ENCODE measurements around the gene RSPH1. TPM values are rescaled to one million over a fixed set of nuclear protein-coding genes. Genes with fewer than 3 reads are reported as not detected.

RSPH1 gene
- total RNA-seq, 4 donors from 2014 or later: 0.99 to 1.9 (median 1.9) TPM; not detected in 1

DNA sequence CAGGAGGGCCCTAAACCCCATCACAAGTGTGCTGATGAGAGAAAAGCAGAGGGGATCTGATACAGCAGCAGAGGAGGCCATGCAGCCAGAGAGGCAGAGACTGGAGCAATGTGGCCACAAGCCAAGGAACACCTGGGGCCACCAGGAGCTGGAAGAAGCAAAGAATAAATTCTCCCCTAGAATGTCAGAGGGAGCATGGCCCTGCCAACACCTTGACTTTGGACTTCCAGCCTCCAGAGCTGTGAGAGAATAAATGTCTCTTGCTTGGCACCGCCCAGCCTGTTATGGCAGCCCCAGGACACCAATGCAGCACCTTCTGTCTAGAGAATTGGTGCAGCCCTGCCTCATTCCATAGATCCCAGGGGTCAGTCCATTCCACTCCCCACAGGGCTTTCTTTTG is 67.0 kb downstream of the RSPH1 start:
- no peak for ATAC-seq
- peaks cover 0 to 26% (median 0%) of the 10 kb centered on the region in 3 donors for H3K9me3 ChIP-seq
- no peak overlapping the region for H3K27ac ChIP-seq
- no peaks in the 10 kb centered on the region for H3K4me1 ChIP-seq
- H3K36me3 ChIP-seq: no peaks in the 10 kb centered on the region
- no peak overlapping the region for H3K4me3 ChIP-seq
- WGBS, 2 donors (ENCODE audit: low coverage in 1 of 2): 100% methylated on average over 1 of the region's 1 CpG
- TF ChIP-seq POLR2AphosphoS5 (IDR thresholded peaks at IDR 0.05) (no peak), POLR2A (IDR thresholded peaks at IDR 0.05) (no peak), EP300 (IDR thresholded peaks at IDR 0.05) (no peak)
- TF ChIP-seq, protein P1, sequence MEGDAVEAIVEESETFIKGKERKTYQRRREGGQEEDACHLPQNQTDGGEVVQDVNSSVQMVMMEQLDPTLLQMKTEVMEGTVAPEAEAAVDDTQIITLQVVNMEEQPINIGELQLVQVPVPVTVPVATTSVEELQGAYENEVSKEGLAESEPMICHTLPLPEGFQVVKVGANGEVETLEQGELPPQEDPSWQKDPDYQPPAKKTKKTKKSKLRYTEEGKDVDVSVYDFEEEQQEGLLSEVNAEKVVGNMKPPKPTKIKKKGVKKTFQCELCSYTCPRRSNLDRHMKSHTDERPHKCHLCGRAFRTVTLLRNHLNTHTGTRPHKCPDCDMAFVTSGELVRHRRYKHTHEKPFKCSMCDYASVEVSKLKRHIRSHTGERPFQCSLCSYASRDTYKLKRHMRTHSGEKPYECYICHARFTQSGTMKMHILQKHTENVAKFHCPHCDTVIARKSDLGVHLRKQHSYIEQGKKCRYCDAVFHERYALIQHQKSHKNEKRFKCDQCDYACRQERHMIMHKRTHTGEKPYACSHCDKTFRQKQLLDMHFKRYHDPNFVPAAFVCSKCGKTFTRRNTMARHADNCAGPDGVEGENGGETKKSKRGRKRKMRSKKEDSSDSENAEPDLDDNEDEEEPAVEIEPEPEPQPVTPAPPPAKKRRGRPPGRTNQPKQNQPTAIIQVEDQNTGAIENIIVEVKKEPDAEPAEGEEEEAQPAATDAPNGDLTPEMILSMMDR (IDR thresholded peaks at IDR 0.05): no peak
- H3K27me3 ChIP-seq: peaks cover 91% of the 10 kb centered on the region

DNA sequence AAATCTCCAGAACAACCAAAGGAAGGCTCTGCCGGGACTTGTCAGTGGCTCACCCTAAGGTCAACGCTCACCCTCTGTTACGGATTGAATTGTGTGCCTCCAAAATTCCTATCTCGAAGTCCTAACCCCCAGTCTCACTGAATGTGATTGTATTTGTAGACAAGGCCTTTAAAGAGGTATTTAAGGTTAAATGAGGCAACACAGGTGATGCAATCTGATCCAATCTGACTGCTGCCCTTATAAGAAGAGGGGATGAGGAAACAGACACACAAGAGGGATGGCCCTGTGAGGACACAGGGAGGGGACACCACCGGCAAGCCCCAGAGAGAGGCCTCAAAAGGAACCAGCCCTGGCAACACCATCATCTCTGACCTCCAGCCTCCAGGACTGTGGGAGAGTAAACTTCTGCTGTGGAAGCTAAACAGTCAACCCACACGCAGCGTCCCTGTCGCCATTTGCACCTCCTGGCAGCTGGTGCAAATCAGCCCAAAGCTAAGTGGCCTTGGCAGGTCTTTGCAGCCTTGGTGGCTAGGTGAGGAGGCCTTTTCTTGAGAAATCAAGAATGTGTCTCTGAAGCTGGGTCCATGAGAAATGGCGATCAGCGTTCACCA is 68.1 kb downstream of the RSPH1 start:
- Histone ChIP-seq H3K27me3 (peaks cover 91% of the 10 kb centered on the region), H3K4me3 (no peak overlapping the region), H3K4me1 (no peaks in the 10 kb centered on the region), H3K36me3 (no peaks in the 10 kb centered on the region), H3K27ac (no peak overlapping the region), H3K9me3 (peaks cover 0 to 15% (median 0%) of the 10 kb centered on the region in 3 donors)
- WGBS, 2 donors (ENCODE audit: low coverage in 1 of 2): 63 to 68% methylated on average over 9 of the region's 10 CpGs
- no peak for ATAC-seq
- no peak for TF ChIP-seq POLR2A (IDR thresholded peaks at IDR 0.05)
- TF ChIP-seq, protein P1 (IDR thresholded peaks at IDR 0.05): no peak
- TF ChIP-seq POLR2AphosphoS5 (IDR thresholded peaks at IDR 0.05): no peak
- TF ChIP-seq EP300 (IDR thresholded peaks at IDR 0.05): no peak

DNA sequence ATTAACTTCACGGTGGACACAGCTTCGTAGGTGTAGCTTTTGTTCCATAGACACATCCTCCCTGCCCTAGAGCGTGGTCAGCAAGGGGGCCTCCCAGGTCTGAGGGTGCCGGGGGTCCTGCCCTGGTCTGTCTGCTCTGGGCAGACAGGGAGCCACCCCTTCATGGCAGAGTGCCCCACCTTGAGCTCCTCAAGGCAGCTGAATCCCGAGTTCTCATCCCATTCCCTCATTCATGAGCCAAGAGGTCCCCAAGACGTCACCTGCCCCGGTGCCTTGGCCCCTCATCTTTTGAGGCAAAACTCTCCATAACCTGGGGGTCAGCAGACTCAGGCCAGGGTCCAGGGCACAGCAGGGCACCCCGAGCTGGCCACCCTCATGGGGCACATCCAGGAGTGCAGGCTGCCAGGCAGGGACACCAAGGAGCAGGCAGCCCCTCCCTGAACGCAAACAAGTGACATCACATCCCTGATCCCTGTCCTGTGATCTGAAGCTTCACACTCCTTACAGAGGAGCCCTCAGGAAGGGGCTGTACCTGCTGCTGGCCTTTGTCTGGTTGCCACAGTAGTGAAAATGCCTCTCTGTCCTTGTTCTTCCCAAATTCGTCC is 69.0 kb downstream of the RSPH1 start:
- H3K4me1 ChIP-seq: no peaks in the 10 kb centered on the region
- no peaks in the 10 kb centered on the region for H3K36me3 ChIP-seq
- H3K9me3 ChIP-seq: peaks cover 0 to 9% (median 0%) of the 10 kb centered on the region in 3 donors
- TF ChIP-seq POLR2AphosphoS5 (IDR thresholded peaks at IDR 0.05) (no peak), POLR2A (IDR thresholded peaks at IDR 0.05) (no peak)
- TF ChIP-seq, protein P1 (IDR thresholded peaks at IDR 0.05): no peak
- no peak overlapping the region for H3K27ac ChIP-seq
- no peak for ATAC-seq
- H3K27me3 ChIP-seq: peaks cover 90% of the 10 kb centered on the region
- 88 to 91% methylated on average over 4 of the region's 10 CpGs for WGBS, 2 donors (ENCODE audit: low coverage in 1 of 2)
- H3K4me3 ChIP-seq: no peak overlapping the region

DNA sequence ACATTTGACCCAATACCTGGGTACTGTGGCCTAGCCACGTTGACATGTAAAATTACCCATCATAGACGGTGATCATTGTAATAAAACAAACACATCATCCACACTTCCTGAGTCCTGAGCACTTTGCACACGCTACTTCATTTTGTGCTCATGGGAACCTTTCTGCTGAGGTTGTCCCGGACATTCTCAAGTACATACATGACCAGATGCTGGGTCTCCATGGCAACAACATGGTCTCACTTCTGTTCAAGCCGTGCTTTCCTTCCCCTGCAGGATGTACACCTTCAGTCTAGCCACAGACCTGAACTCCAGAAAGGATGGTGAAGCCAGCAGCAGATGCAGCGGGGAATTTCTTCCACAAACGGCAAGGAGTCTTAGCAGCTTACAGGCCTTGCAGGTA is 69.6 kb downstream of the RSPH1 start:
- no peak for TF ChIP-seq POLR2A (IDR thresholded peaks at IDR 0.05)
- TF ChIP-seq, protein P1 (IDR thresholded peaks at IDR 0.05): no peak
- no peak for TF ChIP-seq EP300 (IDR thresholded peaks at IDR 0.05)
- no peak for TF ChIP-seq POLR2AphosphoS5 (IDR thresholded peaks at IDR 0.05)
- no peak overlapping the region for H3K27ac ChIP-seq
- 70 to 72% methylated on average over 3 to 5 of the region's 7 CpGs for WGBS, 2 donors (ENCODE audit: low coverage in 1 of 2)
- peaks cover 90% of the 10 kb centered on the region for H3K27me3 ChIP-seq
- H3K36me3 ChIP-seq: no peaks in the 10 kb centered on the region
- no peak for ATAC-seq
- no peaks in the 10 kb centered on the region for H3K4me1 ChIP-seq
- H3K4me3 ChIP-seq: no peak overlapping the region
- H3K9me3 ChIP-seq: peaks cover 0 to 9% (median 0%) of the 10 kb centered on the region in 3 donors

DNA sequence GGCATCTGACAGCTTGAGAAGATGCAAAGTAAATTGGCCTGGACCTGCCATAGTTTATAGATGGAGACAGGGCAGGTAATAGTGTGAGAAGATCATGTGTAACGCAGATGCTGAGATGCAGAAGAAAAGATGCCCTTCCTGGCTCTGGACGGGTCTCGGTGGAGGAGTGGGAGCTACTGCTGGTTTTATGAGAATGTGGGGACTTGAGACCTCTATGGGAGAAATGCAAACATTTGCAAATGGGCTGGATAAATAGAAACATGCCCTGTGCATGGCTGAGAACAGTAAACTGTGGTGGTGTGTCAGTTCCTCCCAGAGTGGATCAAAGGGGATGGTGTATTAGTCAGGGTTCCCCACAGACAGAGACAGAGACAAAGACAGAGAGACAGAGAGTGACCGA is 70.4 kb downstream of the RSPH1 start:
- TF ChIP-seq, protein P1 (IDR thresholded peaks at IDR 0.05): no peak
- TF ChIP-seq POLR2A (IDR thresholded peaks at IDR 0.05): no peak
- no peak for TF ChIP-seq POLR2AphosphoS5 (IDR thresholded peaks at IDR 0.05)
- no peak for TF ChIP-seq EP300 (IDR thresholded peaks at IDR 0.05)
- Histone ChIP-seq H3K27ac (no peak overlapping the region), H3K4me3 (no peak overlapping the region), H3K9me3 (peaks cover 0 to 17% (median 0%) of the 10 kb centered on the region in 3 donors), H3K27me3 (peaks cover 90% of the 10 kb centered on the region), H3K4me1 (no peaks in the 10 kb centered on the region), H3K36me3 (no peaks in the 10 kb centered on the region)
- 78 to 91% methylated on average over 4 of the region's 4 CpGs for WGBS, 2 donors (ENCODE audit: low coverage in 1 of 2)
- ATAC-seq: no peak

Data from gastroesophageal sphincter (tissue), 4 donors.